SU-DHL-6 (cell line): Measurements from ENCODE around the gene OSGIN1.

Source experiments
- H2AFZ ChIP-seq: fragments of 200-600 bp; sonication (generic); 2 replicates; pipeline ENCODE4 v1.6.1; 2014; ENCODE audit warnings: low read depth, mild to moderate bottlenecking, moderate library complexity, mixed read lengths, antibody characterized with exemption, low read length; ENCODE audit not compliant: severe bottlenecking
- H3F3A ChIP-seq: fragments of 200-600 bp; shearing (Covaris generic); 2 replicates; pipeline ENCODE4 v1.6.0; 2016; ENCODE audit warnings: antibody characterized with exemption, mild to moderate bottlenecking; ENCODE audit not compliant: insufficient read depth
- H3K27ac ChIP-seq: fragments of 200-600 bp; sonication (generic); 2 replicates; pipeline ENCODE4 v1.5.1; 2016; ENCODE audit warnings: low read depth, mild to moderate bottlenecking, low read length, moderate library complexity, mixed read lengths
- H3K27me3 ChIP-seq: fragments of 200-600 bp; sonication (generic), shearing (Covaris generic); 2 replicates; pipeline ENCODE4 v1.6.0; 2014; ENCODE audit warnings: mild to moderate bottlenecking, low read length
- H3K36me3 ChIP-seq: fragments of 200-600 bp; sonication (generic); 2 replicates; pipeline ENCODE4 v1.6.1; 2014; ENCODE audit warnings: mild to moderate bottlenecking, low read length, mixed read lengths
- H3K4me2 ChIP-seq: fragments of 300-600, 200-600 bp; shearing (Covaris generic), sonication (generic); 2 replicates; pipeline ENCODE4 v1.6.0; 2014; ENCODE audit warnings: low read length, low read depth, mild to moderate bottlenecking; ENCODE audit not compliant: poor library complexity, severe bottlenecking
- H3K4me3 ChIP-seq: fragments of 200-600 bp; sonication (generic); 2 replicates; pipeline ENCODE4 v1.5.1; 2014; ENCODE audit warnings: antibody characterized with exemption, low read length, mild to moderate bottlenecking, mixed read lengths; ENCODE audit not compliant: insufficient read depth, poor library complexity, severe bottlenecking
- H3K79me2 ChIP-seq: fragments of 200-600 bp; sonication (generic); 2 replicates; pipeline ENCODE4 v1.6.1; 2014; ENCODE audit warnings: mild to moderate bottlenecking, low read length, moderate library complexity; ENCODE audit not compliant: insufficient read depth
- H3K9ac ChIP-seq: fragments of 200-600 bp; sonication (generic); 2 replicates; pipeline ENCODE4 v1.7.0; 2014; ENCODE audit warnings: mild to moderate bottlenecking, low read length
- H3K9me2 ChIP-seq: fragments of 200-600 bp; sonication (generic); replicated peaks from 2 replicates; pipeline ENCODE4 v1.6.1; 2014; ENCODE audit warnings: low read length; ENCODE audit not compliant: insufficient read depth
- H3K9me3 ChIP-seq: fragments of 200-600 bp; sonication (generic); 2 replicates; pipeline ENCODE4 v1.6.1; 2014; ENCODE audit warnings: low read length, mixed read lengths; ENCODE audit not compliant: insufficient read depth
- H4K20me1 ChIP-seq: fragments of 200-600 bp; sonication (generic); 2 replicates; pipeline ENCODE4 v1.6.1; 2014; ENCODE audit warnings: low read depth, mild to moderate bottlenecking, antibody characterized with exemption, low read length, moderate library complexity, mixed read lengths
- EZH2phosphoT487 ChIP-seq: fragments of 200-600 bp; sonication (generic), shearing (Covaris generic); conservative IDR thresholded peaks from 2 replicates; pipeline ENCODE4 v1.6.1; 2018; ENCODE audit warnings: mild to moderate bottlenecking, antibody characterized with exemption, low read length, moderate library complexity, mixed read lengths
- TF ChIP-seq, protein P1 (sequence below): fragments of 200-600 bp; sonication (generic); IDR thresholded peaks from one replicate; pipeline ENCODE4 v1.5.1; 2017; ENCODE audit warnings: antibody characterized with exemption, mild to moderate bottlenecking, low read length, moderate library complexity; ENCODE audit not compliant: insufficient read depth, poor library complexity, severe bottlenecking

Gene OSGIN1

DNA sequence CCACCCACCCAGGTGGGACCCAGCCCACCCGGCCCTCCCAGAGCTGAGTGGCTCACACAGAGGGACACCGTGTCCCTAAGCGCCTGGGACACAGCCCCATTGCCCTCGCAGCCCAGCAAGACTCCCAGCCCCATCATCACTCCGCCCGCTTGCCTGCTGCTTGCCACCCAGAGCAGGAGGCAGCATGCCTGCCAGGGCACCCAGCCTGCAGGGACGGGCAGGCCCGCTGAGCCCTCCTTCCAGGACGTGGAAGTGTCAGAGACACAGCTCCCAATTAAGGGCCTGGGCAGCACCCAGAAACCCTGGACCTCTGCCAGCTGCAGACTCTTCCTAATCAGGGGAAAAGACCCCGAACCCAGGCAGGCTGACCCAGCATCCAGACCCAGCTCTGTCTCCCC, 17.2 kb upstream of the OSGIN1 start:
- Histone ChIP-seq H3K36me3 (no peaks in the 10 kb centered on the region), H3K9me2 (no peaks in the 10 kb centered on the region), H3K27me3 (no peaks in the 10 kb centered on the region), H3K9ac (no peak overlapping the region), H3F3A (no peaks in the 10 kb centered on the region), H4K20me1 (no peaks in the 10 kb centered on the region), H3K4me3 (no peak overlapping the region), H3K9me3 (no peaks in the 10 kb centered on the region), H3K79me2 (no peaks in the 10 kb centered on the region), H3K27ac (no peak overlapping the region), H2AFZ (no peak overlapping the region), H3K4me2 (no peak overlapping the region)
- TF ChIP-seq, protein P1, sequence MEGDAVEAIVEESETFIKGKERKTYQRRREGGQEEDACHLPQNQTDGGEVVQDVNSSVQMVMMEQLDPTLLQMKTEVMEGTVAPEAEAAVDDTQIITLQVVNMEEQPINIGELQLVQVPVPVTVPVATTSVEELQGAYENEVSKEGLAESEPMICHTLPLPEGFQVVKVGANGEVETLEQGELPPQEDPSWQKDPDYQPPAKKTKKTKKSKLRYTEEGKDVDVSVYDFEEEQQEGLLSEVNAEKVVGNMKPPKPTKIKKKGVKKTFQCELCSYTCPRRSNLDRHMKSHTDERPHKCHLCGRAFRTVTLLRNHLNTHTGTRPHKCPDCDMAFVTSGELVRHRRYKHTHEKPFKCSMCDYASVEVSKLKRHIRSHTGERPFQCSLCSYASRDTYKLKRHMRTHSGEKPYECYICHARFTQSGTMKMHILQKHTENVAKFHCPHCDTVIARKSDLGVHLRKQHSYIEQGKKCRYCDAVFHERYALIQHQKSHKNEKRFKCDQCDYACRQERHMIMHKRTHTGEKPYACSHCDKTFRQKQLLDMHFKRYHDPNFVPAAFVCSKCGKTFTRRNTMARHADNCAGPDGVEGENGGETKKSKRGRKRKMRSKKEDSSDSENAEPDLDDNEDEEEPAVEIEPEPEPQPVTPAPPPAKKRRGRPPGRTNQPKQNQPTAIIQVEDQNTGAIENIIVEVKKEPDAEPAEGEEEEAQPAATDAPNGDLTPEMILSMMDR, result no peak
- TF ChIP-seq EZH2phosphoT487, result no peak

DNA sequence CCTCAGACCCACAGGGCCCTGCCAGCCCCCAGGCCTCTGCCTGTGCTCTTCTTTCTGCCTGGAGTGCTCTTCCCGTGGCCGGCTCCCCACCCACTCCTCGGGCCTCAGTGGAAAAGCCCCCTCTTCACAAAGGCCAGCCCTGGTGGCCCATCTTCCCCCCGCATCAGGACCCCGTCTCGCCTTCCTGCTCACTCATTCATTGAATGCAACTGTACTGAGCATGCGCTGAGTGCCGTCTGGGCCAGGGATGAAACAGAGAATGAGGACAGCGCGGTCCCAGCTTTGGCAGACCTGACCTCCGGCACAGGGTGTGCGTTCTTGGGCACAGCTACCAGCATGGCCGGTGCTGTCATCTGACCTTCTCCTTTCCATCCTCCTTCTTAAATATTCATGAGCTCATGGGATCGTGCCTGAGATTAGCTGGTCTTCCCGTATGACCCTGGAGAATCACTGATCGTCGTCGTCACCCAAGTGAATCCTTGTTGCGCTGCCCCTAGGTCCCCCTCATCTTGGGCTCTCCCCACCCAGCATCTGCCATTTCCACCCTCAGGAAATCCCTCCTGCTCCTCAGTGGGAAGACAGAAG, 16.4 kb upstream of the OSGIN1 start:
- Histone ChIP-seq H3K79me2 (no peaks in the 10 kb centered on the region), H4K20me1 (no peaks in the 10 kb centered on the region), H3K27me3 (no peaks in the 10 kb centered on the region), H3K4me3 (no peak overlapping the region), H3K27ac (no peak overlapping the region), H3K36me3 (no peaks in the 10 kb centered on the region), H2AFZ (no peak overlapping the region), H3K9me3 (no peaks in the 10 kb centered on the region), H3K9me2 (no peaks in the 10 kb centered on the region), H3F3A (no peaks in the 10 kb centered on the region), H3K4me2 (no peak overlapping the region), H3K9ac (no peak overlapping the region)
- TF ChIP-seq, protein P1, result no peak
- no peak for TF ChIP-seq EZH2phosphoT487

DNA sequence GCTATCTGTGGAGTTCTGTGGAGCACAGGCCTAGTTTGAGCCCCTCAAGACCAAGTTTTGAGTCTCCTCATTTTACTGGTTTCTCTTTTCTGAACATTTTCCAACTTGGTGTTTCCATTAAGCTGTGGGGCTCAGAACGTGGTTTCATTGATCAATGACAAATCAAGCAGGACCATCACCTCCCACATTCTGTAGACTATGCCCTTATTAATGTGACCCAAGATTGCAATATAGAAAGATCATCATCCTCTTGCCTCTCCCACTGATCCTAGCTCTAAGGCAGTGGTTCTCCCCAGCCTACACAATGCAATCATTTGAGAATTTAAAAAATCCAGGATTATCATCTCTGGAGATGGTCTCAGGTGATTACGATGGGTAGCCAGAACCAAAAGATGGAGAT, 15.8 kb upstream of the OSGIN1 start:
- Histone ChIP-seq H3K27ac (no peak overlapping the region), H3K9me2 (no peaks in the 10 kb centered on the region), H2AFZ (no peak overlapping the region)

More for the DNA sequence above, 15.8 kb upstream of the OSGIN1 start:
- H3K79me2 ChIP-seq, result no peaks in the 10 kb centered on the region
- no peak overlapping the region for H3K4me3 ChIP-seq
- no peaks in the 10 kb centered on the region for H3K9me3 ChIP-seq
- H3K4me2 ChIP-seq, result no peak overlapping the region
- no peaks in the 10 kb centered on the region for H3F3A ChIP-seq
- H3K36me3 ChIP-seq, result no peaks in the 10 kb centered on the region
- no peak for TF ChIP-seq EZH2phosphoT487
- TF ChIP-seq, protein P1, result no peak
- H3K9ac ChIP-seq, result no peak overlapping the region
- no peaks in the 10 kb centered on the region for H3K27me3 ChIP-seq
- no peaks in the 10 kb centered on the region for H4K20me1 ChIP-seq
